ENCODE data around the gene DGKZ.
A peak's percentile ranks its signal among the peaks of the same experiment; 100 is the strongest.

DGKZ gene

GRCh38 chr11:46327829-46328228 is 19.4 kb upstream of the DGKZ start:
- Histone ChIP-seq H3K27me3 (ENCODE audit: control insufficient read depth, insufficient read depth, low read length) (peaks cover 36% of the 10 kb centered on the region), H3K9ac (ENCODE audit: low read depth, low read length) (no peak overlapping the region), H3K36me3 (ENCODE audit: control insufficient read depth, insufficient read depth, low read length) (no peaks in the 10 kb centered on the region), H3K4me1 (ENCODE audit: control insufficient read depth, insufficient read depth, low read length) (peaks cover 20% of the 10 kb centered on the region), H3K9me3 (ENCODE audit: control insufficient read depth, insufficient read depth, low read length) (no peaks in the 10 kb centered on the region), H3K4me3 (ENCODE audit: low read depth, low read length) (no peak overlapping the region), H3K27ac (ENCODE audit: low read depth, low read length) (no peak overlapping the region)

- H3K9ac ChIP-seq (ENCODE audit: low read depth, low read length), result no peak overlapping the region
Observed at GRCh38 chr11:46330154-46330553, 17.1 kb upstream of the DGKZ start.

DNA sequence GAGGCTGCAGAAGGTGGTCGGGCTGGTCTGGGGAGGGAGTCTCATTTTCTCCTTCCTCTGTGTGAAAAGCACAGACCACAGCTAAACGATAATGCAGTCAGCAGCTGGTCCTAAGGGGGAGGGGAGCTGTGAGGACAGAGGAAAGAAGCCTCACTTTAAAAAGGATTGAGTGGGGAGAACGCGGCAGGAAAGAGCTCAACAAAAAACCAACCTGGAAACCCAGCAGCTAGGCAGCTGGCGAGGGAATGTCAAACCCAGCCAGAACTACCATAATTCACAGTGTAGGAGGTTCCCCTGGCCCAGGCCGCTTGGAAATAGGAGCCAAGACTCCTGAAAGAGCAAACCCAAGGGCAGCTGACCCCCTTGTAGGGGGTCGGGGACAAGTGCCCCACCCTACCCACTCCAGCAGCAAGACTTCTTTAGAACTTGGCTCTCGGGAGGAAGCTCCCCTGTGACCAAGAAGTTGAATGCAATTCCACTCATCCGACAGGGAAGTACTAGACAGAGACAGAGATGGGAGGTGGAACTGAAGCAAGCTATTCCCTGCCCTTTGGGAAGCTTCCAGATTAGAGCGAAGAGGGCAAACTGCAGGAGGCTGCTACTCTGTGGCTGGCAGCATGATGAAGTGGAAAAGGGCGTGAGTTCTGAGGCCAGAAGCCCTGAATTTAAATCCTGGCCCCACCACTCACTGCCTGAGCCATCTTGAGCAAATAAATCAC is 16.5 kb upstream of the DGKZ start:
- H3K9ac ChIP-seq (ENCODE audit: low read depth, low read length), result no peak overlapping the region
- peaks cover 56% of the 10 kb centered on the region for H3K27me3 ChIP-seq (ENCODE audit: control insufficient read depth, insufficient read depth, low read length)
- no peaks in the 10 kb centered on the region for H3K9me3 ChIP-seq (ENCODE audit: control insufficient read depth, insufficient read depth, low read length)
- H3K4me1 ChIP-seq (ENCODE audit: control insufficient read depth, insufficient read depth, low read length), result peaks cover 30% of the 10 kb centered on the region
- H3K36me3 ChIP-seq (ENCODE audit: control insufficient read depth, insufficient read depth, low read length), result no peaks in the 10 kb centered on the region
- no peak overlapping the region for H3K4me3 ChIP-seq (ENCODE audit: low read depth, low read length)
- H3K27ac ChIP-seq (ENCODE audit: low read depth, low read length), result peak overlapping the region; percentile 21

More at GRCh38 chr11:46330154-46330553, 17.1 kb upstream of the DGKZ start:
- Histone ChIP-seq H3K9me3 (ENCODE audit: control insufficient read depth, insufficient read depth, low read length) (no peaks in the 10 kb centered on the region), H3K27ac (ENCODE audit: low read depth, low read length) (no peak overlapping the region), H3K4me1 (ENCODE audit: control insufficient read depth, insufficient read depth, low read length) (peaks cover 25% of the 10 kb centered on the region), H3K4me3 (ENCODE audit: low read depth, low read length) (no peak overlapping the region), H3K36me3 (ENCODE audit: control insufficient read depth, insufficient read depth, low read length) (no peaks in the 10 kb centered on the region), H3K27me3 (ENCODE audit: control insufficient read depth, insufficient read depth, low read length) (peaks cover 56% of the 10 kb centered on the region)

DNA sequence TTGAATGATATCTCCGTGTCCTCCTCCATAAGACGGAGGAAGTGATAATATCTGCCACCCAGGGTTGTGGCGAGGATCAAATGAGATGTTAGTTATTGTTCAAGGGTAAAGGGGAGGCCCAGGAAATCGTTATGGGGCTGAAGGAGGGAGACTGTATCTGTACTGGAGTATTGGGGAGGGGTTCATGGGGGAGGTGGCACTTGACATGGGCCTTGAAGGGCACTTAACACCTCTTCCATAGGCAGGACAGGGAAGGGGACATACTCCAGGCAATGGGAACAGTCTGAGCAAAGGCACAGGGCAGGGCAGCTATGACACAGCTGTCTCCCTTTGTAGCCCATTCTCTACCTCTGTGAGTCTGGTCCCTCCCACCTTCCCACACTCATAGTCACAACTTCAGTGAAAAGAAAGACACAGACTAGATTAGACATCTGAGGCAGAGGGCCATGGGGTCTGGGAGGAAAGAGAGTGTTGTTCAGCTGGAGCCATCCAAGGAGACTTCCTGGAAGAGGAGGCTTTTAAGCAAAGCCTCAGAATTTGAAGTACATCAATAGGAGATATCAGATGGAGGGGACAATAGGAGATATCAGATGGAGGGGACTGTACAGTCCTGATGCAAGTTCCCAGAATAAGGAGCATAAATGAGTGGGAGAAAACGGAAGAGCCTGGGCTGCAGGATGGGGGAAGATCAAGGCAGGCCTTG is 15.8 kb upstream of the DGKZ start:
- peaks cover 56% of the 10 kb centered on the region for H3K27me3 ChIP-seq (ENCODE audit: control insufficient read depth, insufficient read depth, low read length)
- no peak overlapping the region for H3K9ac ChIP-seq (ENCODE audit: low read depth, low read length)
- no peaks in the 10 kb centered on the region for H3K36me3 ChIP-seq (ENCODE audit: control insufficient read depth, insufficient read depth, low read length)
- no peaks in the 10 kb centered on the region for H3K9me3 ChIP-seq (ENCODE audit: control insufficient read depth, insufficient read depth, low read length)
- peaks cover 36% of the 10 kb centered on the region for H3K4me1 ChIP-seq (ENCODE audit: control insufficient read depth, insufficient read depth, low read length)
- no peak overlapping the region for H3K27ac ChIP-seq (ENCODE audit: low read depth, low read length)
- no peak overlapping the region for H3K4me3 ChIP-seq (ENCODE audit: low read depth, low read length)

DNA sequence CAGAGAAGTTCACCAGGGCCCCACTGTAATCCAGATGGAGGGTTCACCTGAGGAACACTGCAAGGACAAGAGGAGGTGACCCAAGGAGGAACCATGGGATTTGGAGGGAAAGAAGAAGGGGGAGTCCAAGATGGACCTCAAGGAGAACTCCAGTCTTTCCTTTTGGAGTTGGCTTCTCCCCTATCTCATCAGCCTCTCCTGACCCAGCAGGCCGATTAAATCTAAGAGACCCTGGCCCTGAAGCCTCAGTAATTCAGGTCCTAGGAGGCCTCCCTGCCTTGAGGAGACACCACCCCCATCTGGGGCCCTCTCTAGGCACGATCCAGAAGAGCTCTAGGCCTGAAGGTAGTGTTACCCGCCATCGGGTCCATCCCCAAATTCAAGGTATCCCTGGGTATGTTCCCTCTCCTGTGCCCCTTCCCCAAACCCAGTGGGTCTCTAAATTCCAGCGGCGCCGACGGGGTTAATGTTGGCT is 15.1 kb upstream of the DGKZ start:
- peak overlapping the region; percentile 69 for H3K4me3 ChIP-seq (ENCODE audit: low read depth, low read length)
- H3K9ac ChIP-seq (ENCODE audit: low read depth, low read length), result no peak overlapping the region
- no peak overlapping the region for H3K27ac ChIP-seq (ENCODE audit: low read depth, low read length)
- H3K27me3 ChIP-seq (ENCODE audit: control insufficient read depth, insufficient read depth, low read length), result peaks cover 56% of the 10 kb centered on the region
- no peaks in the 10 kb centered on the region for H3K36me3 ChIP-seq (ENCODE audit: control insufficient read depth, insufficient read depth, low read length)
- H3K4me1 ChIP-seq (ENCODE audit: control insufficient read depth, insufficient read depth, low read length), result peaks cover 42% of the 10 kb centered on the region
- H3K9me3 ChIP-seq (ENCODE audit: control insufficient read depth, insufficient read depth, low read length), result no peaks in the 10 kb centered on the region

DNA sequence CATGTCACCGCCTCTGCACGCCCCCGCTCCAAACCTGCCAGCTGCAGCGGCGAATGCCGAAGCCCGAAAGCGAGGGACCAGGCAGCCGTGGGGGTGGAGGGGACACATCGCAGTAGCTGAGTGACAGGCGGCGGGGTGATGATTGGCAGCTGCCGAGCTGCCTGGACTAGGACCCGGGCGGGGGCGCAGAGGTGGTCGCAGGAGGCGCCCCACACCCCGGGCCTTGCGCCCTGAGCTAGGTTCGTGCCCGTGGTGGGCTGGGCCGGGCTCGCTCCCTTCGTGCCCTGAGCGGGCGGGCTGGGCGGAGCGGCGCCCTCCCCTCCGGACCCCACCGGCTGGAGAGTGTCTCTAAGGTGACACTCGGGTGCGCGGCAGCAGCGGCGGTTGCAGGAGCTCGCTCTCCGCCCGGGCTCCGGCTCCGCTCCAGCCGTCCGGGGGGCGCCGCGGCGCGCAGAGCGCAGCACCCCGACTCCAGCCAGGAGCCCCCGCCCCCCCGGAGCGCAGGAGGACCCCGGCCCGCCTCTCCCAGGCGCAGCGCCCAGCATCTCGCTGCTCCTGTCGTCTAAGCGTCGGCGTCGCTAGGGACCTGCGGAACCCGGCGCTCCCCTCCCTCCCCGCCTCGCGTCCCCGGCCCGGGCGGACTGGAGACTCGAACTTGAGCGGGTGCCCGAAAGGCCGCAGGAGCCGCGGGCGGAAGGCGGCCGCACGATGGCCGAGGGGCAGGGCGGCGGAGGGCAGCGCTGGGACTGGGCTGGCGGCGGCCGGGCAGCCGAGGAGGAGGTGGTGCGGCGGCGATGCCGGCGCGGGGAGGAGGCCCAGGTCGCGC is 14.5 kb upstream of the DGKZ start:
- no peak overlapping the region for H3K27ac ChIP-seq (ENCODE audit: low read depth, low read length)
- H3K4me1 ChIP-seq (ENCODE audit: control insufficient read depth, insufficient read depth, low read length), result peaks cover 47% of the 10 kb centered on the region
- H3K4me3 ChIP-seq (ENCODE audit: low read depth, low read length), result peak overlapping the region; percentile 69
- peaks cover 56% of the 10 kb centered on the region for H3K27me3 ChIP-seq (ENCODE audit: control insufficient read depth, insufficient read depth, low read length)
- no peak overlapping the region for H3K9ac ChIP-seq (ENCODE audit: low read depth, low read length)
- H3K36me3 ChIP-seq (ENCODE audit: control insufficient read depth, insufficient read depth, low read length), result no peaks in the 10 kb centered on the region
- no peaks in the 10 kb centered on the region for H3K9me3 ChIP-seq (ENCODE audit: control insufficient read depth, insufficient read depth, low read length)

- Histone ChIP-seq H3K9ac (ENCODE audit: low read depth, low read length) (no peak overlapping the region), H3K36me3 (ENCODE audit: control insufficient read depth, insufficient read depth, low read length) (no peaks in the 10 kb centered on the region), H3K4me1 (ENCODE audit: control insufficient read depth, insufficient read depth, low read length) (peaks cover 54% of the 10 kb centered on the region), H3K27ac (ENCODE audit: low read depth, low read length) (no peak overlapping the region), H3K27me3 (ENCODE audit: control insufficient read depth, insufficient read depth, low read length) (peaks cover 56% of the 10 kb centered on the region), H3K9me3 (ENCODE audit: control insufficient read depth, insufficient read depth, low read length) (no peaks in the 10 kb centered on the region), H3K4me3 (ENCODE audit: low read depth, low read length) (peak overlapping the region; percentile 69)
Observed at GRCh38 chr11:46333394-46333947, 13.8 kb upstream of the DGKZ start.

DNA sequence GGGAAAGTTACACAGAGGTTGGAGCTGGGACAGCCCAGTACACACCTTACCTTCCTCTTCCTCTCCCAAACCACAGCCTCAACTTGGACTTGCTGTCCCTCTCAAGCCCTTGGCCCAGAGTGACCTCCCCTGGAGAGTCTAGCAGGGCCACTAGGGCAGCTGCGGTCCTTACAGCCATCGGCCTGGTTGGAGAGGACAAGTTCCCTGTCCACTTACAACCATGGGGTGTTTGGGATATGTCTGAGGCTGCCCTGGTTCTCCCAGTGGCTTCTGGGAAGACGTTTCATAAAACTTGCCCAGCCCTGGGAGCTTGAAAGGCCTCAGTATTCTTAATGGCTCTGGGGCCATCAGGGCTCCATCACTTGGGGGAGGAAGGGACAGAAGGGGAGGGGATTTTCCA is 13.1 kb upstream of the DGKZ start:
- H3K4me1 ChIP-seq (ENCODE audit: control insufficient read depth, insufficient read depth, low read length), result peaks cover 59% of the 10 kb centered on the region
- H3K9me3 ChIP-seq (ENCODE audit: control insufficient read depth, insufficient read depth, low read length), result no peaks in the 10 kb centered on the region
- no peaks in the 10 kb centered on the region for H3K36me3 ChIP-seq (ENCODE audit: control insufficient read depth, insufficient read depth, low read length)
- H3K27me3 ChIP-seq (ENCODE audit: control insufficient read depth, insufficient read depth, low read length), result peaks cover 56% of the 10 kb centered on the region
- no peak overlapping the region for H3K4me3 ChIP-seq (ENCODE audit: low read depth, low read length)
- no peak overlapping the region for H3K9ac ChIP-seq (ENCODE audit: low read depth, low read length)
- no peak overlapping the region for H3K27ac ChIP-seq (ENCODE audit: low read depth, low read length)

DNA sequence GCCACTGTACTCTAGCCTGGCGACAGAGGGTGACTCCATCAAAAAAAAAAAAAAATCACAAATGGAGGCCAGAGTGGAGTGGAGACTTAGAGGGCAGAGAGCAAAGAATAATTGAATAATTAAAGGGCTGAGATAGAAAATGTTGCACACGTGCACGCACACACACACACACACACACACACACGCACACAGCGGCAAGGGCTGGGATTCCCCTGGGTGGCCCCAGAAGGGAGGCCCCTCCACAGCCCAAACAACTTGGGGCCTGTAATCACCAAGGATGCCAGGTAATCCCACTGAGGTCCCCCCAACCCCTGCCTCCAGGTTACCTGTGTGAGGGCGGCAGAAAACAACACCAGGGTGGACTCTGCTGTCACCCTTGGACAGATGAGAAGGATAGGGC is 12.0 kb upstream of the DGKZ start:
- H3K4me3 ChIP-seq (ENCODE audit: low read depth, low read length), result no peak overlapping the region
- H3K27me3 ChIP-seq (ENCODE audit: control insufficient read depth, insufficient read depth, low read length), result peaks cover 46% of the 10 kb centered on the region
- no peaks in the 10 kb centered on the region for H3K36me3 ChIP-seq (ENCODE audit: control insufficient read depth, insufficient read depth, low read length)
- H3K27ac ChIP-seq (ENCODE audit: low read depth, low read length), result no peak overlapping the region
- no peak overlapping the region for H3K9ac ChIP-seq (ENCODE audit: low read depth, low read length)
- H3K9me3 ChIP-seq (ENCODE audit: control insufficient read depth, insufficient read depth, low read length), result no peaks in the 10 kb centered on the region
- H3K4me1 ChIP-seq (ENCODE audit: control insufficient read depth, insufficient read depth, low read length), result peaks cover 66% of the 10 kb centered on the region

GRCh38 chr11:46335890-46336562 is 11.2 kb upstream of the DGKZ start:
- Histone ChIP-seq H3K27ac (ENCODE audit: low read depth, low read length) (peak overlapping the region; percentile 18), H3K9me3 (ENCODE audit: control insufficient read depth, insufficient read depth, low read length) (no peaks in the 10 kb centered on the region), H3K4me1 (ENCODE audit: control insufficient read depth, insufficient read depth, low read length) (peaks cover 62% of the 10 kb centered on the region), H3K27me3 (ENCODE audit: control insufficient read depth, insufficient read depth, low read length) (peaks cover 39% of the 10 kb centered on the region), H3K9ac (ENCODE audit: low read depth, low read length) (no peak overlapping the region), H3K36me3 (ENCODE audit: control insufficient read depth, insufficient read depth, low read length) (no peaks in the 10 kb centered on the region), H3K4me3 (ENCODE audit: low read depth, low read length) (no peak overlapping the region)
